ENCODE results near the gene PLCL1.

Gene PLCL1

GRCh38 chr2:197920088-197920487 lies 115.7 kb downstream of the PLCL1 start:
- in situ Hi-C loops (cut with MboI; ENCODE audit: low sequenced_read_pairs): no loop called here

GRCh38 chr2:197920592-197921201 lies 116.3 kb downstream of the PLCL1 start:
- in situ Hi-C loops (cut with MboI; ENCODE audit: low sequenced_read_pairs): no loop called here

- in situ Hi-C loops (cut with MboI; ENCODE audit: low sequenced_read_pairs): no loop called here
Measured at GRCh38 chr2:197924483-197924882, 120.1 kb downstream of the PLCL1 start.

GRCh38 chr2:197925204-197925603 lies 120.8 kb downstream of the PLCL1 start:
- in situ Hi-C loops (cut with MboI; ENCODE audit: low sequenced_read_pairs): no loop called here

- in situ Hi-C loops (cut with MboI; ENCODE audit: low sequenced_read_pairs): no loop called here
Measured at GRCh38 chr2:197925976-197926375, 121.6 kb downstream of the PLCL1 start.

- in situ Hi-C loops (cut with MboI; ENCODE audit: low sequenced_read_pairs): no loop called here
Measured at GRCh38 chr2:197926673-197927072, 122.3 kb downstream of the PLCL1 start.

- in situ Hi-C loops (cut with MboI; ENCODE audit: low sequenced_read_pairs): no loop called here
Measured at GRCh38 chr2:197927994-197928393, 123.6 kb downstream of the PLCL1 start.

GRCh38 chr2:197929008-197929885 lies 124.9 kb downstream of the PLCL1 start:
- in situ Hi-C loops (cut with MboI; ENCODE audit: low sequenced_read_pairs): no loop called here

GRCh38 chr2:197929886-197930227 lies 125.5 kb downstream of the PLCL1 start:
- in situ Hi-C loops (cut with MboI; ENCODE audit: low sequenced_read_pairs): no loop called here

- in situ Hi-C loops (cut with MboI; ENCODE audit: low sequenced_read_pairs): no loop called here
Measured at GRCh38 chr2:197930570-197931278, 126.3 kb downstream of the PLCL1 start.

- in situ Hi-C loops (cut with MboI; ENCODE audit: low sequenced_read_pairs): no loop called here
Measured at GRCh38 chr2:197931661-197932312, 127.4 kb downstream of the PLCL1 start.

GRCh38 chr2:197932374-197932773 lies 128.0 kb downstream of the PLCL1 start:
- in situ Hi-C loops (cut with MboI; ENCODE audit: low sequenced_read_pairs): no loop called here

GRCh38 chr2:197934261-197934933 lies 130.0 kb downstream of the PLCL1 start:
- in situ Hi-C loops (cut with MboI; ENCODE audit: low sequenced_read_pairs): no loop called here

GRCh38 chr2:197934934-197935289 lies 130.5 kb downstream of the PLCL1 start:
- in situ Hi-C loops (cut with MboI; ENCODE audit: low sequenced_read_pairs): no loop called here

- in situ Hi-C loops (cut with MboI; ENCODE audit: low sequenced_read_pairs): no loop called here
Measured at GRCh38 chr2:197937814-197938213, 133.4 kb downstream of the PLCL1 start.

GRCh38 chr2:197938555-197938954 lies 134.2 kb downstream of the PLCL1 start:
- in situ Hi-C loops (cut with MboI; ENCODE audit: low sequenced_read_pairs): no loop called here

- in situ Hi-C loops (cut with MboI; ENCODE audit: low sequenced_read_pairs): no loop called here
Measured at GRCh38 chr2:197939787-197940186, 135.4 kb downstream of the PLCL1 start.

GRCh38 chr2:197940382-197940781 lies 136.0 kb downstream of the PLCL1 start:
- in situ Hi-C loops (cut with MboI; ENCODE audit: low sequenced_read_pairs): no loop called here

GRCh38 chr2:197941715-197942114 lies 137.3 kb downstream of the PLCL1 start:
- in situ Hi-C loops (cut with MboI; ENCODE audit: low sequenced_read_pairs): no loop called here

GRCh38 chr2:197943731-197944130 lies 139.3 kb downstream of the PLCL1 start:
- in situ Hi-C loops (cut with MboI; ENCODE audit: low sequenced_read_pairs): no loop called here
